ENCODE measurements around the gene CAMSAP2.

The CAMSAP2 gene

DNA sequence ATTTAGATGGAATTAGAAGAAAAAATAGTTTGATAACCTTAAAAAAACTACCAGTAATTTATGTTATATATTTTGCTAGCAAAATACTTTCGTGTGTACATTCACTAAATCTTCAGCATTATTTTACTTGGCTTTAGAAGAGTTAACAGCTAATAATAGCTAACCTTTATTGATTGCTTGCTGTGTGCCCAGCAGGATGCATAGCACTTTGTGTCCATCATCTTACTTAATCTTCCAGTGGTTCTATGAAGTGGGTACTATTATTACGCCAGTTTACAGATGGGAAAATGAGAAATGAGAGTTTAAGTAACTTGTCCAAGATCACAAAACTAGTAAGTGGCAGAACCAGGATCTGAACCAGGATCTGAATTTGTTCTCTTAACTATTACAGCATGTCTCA lies 92.4 kb downstream of the CAMSAP2 start:
- TF ChIP-seq POLR2A (IDR thresholded peaks at IDR 0.05; ENCODE audit: low read depth, low read length) = no peak
- FAIRE-seq (no peak), DNase-seq (ENCODE audit: insufficient read length, low spot score) (no peak)

DNA sequence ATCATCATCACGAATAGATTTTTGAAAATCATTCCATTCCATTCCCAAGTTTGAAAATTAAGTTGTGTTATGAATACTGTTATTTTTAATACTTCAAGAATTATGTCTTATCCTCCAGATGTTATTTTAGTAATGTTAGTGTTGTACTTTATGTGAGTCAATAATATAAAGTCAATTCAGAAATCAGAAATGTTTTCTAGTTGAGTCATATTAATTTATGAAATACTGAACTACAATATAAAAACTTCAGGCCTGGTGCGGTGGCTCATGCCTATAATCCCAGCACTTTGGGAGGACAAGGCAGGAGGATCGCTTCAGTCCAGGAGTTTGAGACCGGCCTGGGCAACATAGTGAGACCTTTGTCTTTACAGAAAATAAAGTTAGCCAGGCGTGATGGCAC lies 95.7 kb downstream of the CAMSAP2 start:
- DNase-seq (ENCODE audit: insufficient read length, low spot score) (no peak), FAIRE-seq (no peak)
- no peak for TF ChIP-seq POLR2A (IDR thresholded peaks at IDR 0.05; ENCODE audit: low read depth, low read length)

GRCh38 chr1:200836213-200836612 lies 97.5 kb downstream of the CAMSAP2 start:
- DNase-seq (ENCODE audit: insufficient read length, low spot score) (no peak), FAIRE-seq (no peak)
- TF ChIP-seq POLR2A (IDR thresholded peaks at IDR 0.05; ENCODE audit: low read depth, low read length) = no peak

- FAIRE-seq (no peak), DNase-seq (ENCODE audit: insufficient read length, low spot score) (no peak)
- TF ChIP-seq POLR2A (IDR thresholded peaks at IDR 0.05; ENCODE audit: low read depth, low read length) = no peak
Observed at GRCh38 chr1:200837931-200838571, 99.4 kb downstream of the CAMSAP2 start.

- peak; percentile 89 for FAIRE-seq
- no peak for DNase-seq (ENCODE audit: insufficient read length, low spot score)
- TF ChIP-seq POLR2A (IDR thresholded peaks at IDR 0.05; ENCODE audit: low read depth, low read length) = no peak
Observed at GRCh38 chr1:200838676-200839445, 100.2 kb downstream of the CAMSAP2 start.

DNA sequence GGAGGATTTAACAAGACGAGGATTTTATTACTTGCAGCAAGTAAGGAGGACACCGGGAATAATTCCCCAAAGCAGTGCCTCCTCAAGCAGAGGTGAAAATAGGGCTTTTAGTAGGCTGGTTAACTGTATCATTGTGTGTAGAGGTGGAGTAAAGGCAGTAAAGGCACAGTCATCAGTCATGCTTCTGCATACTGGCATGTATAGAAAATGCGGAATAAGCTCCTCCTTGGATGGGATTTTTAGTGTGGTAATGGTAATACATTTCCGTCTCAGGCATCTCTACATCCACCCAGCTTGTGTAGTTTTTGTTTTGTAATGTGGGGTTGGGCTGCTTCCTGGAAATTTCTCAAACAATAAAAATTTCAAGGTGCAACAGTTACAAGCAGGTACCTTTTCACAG lies 106.7 kb downstream of the CAMSAP2 start:
- TF ChIP-seq POLR2A (IDR thresholded peaks at IDR 0.05; ENCODE audit: low read depth, low read length) = no peak
- FAIRE-seq = peak; percentile 23
- DNase-seq (ENCODE audit: insufficient read length, low spot score) = no peak

DNA sequence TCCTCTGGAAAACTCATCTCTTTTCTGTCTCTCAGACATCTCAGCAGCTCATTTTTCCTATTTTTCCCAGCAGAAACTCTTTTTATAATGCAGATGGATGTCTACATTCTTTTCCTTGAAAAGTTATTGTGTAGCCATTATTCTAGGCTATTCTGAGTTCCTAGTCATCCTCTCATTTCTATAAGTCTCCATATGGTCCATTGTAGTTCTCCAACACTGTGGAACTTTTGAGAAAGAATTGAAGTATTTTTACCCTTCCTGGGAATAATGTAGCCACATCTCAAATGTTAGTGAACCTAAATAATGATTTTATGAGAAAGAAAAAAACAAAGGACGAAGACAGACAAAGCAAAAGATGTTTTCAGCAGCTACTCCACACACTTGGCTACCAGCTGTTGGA lies 107.7 kb downstream of the CAMSAP2 start:
- DNase-seq (ENCODE audit: insufficient read length, low spot score) (no peak), FAIRE-seq (peak; percentile 6)
- no peak for TF ChIP-seq POLR2A (IDR thresholded peaks at IDR 0.05; ENCODE audit: low read depth, low read length)

GRCh38 chr1:200849430-200849829 lies 110.7 kb downstream of the CAMSAP2 start:
- DNase-seq (ENCODE audit: insufficient read length, low spot score) (no peak), FAIRE-seq (no peak)
- no peak for TF ChIP-seq POLR2A (IDR thresholded peaks at IDR 0.05; ENCODE audit: low read depth, low read length)

DNA sequence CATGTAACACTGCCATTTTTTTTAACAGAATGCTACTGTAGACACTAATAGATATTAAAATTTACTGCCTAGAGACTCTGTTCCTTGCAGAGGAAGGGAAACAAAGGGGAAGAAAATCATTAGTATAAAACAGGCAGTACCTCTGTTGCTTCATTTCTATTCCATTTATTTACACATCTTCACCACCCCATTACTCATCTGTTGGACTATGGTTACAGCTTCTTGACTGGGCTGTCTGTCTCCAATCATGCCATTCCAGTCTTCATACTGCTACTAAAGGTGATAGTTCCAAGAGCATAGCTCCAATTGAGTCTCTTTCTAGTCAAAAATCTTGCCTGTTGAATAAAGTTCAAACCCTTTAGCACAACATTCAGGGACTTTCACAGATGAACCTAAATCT lies 111.9 kb downstream of the CAMSAP2 start:
- DNase-seq (ENCODE audit: insufficient read length, low spot score) (no peak), FAIRE-seq (no peak)
- TF ChIP-seq POLR2A (IDR thresholded peaks at IDR 0.05; ENCODE audit: low read depth, low read length) = no peak

DNA sequence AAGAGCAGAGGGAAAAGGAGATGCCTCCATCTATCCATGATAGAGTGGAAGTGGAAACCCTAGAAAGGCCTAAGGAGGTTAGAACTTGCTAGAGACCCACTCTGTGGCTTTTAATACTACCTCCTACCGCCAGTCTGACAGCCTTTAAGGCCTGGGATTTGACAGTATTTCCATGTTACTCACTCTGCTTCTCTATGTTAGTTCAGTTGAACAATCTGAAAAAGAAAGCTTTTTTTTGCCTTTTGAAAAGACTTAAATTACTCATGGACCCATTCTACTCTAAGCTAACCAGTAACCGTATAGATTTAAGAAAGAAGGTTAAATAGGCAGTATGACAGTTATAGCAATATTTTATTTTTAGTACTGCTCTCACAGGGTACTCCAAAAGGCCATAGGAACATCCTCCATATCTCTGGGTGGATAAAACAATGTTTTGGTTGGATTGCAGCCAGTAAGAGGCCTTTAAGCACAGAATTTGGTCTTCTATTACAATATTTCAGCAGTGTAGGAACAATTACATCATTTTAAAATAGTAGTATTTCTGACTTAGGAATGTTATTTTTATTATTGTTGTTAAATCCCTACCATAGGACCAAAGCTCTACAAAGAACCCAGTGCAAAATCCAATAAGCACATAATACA lies 118.1 kb downstream of the CAMSAP2 start:
- DNase-seq (ENCODE audit: insufficient read length, low spot score) = no peak
- no peak for TF ChIP-seq POLR2A (IDR thresholded peaks at IDR 0.05; ENCODE audit: low read depth, low read length)
- FAIRE-seq = no peak

- peak; percentile 15 for FAIRE-seq
- DNase-seq (ENCODE audit: insufficient read length, low spot score) = no peak
- TF ChIP-seq POLR2A (IDR thresholded peaks at IDR 0.05; ENCODE audit: low read depth, low read length) = no peak
Observed at GRCh38 chr1:200857804-200858203, 119.1 kb downstream of the CAMSAP2 start.

DNA sequence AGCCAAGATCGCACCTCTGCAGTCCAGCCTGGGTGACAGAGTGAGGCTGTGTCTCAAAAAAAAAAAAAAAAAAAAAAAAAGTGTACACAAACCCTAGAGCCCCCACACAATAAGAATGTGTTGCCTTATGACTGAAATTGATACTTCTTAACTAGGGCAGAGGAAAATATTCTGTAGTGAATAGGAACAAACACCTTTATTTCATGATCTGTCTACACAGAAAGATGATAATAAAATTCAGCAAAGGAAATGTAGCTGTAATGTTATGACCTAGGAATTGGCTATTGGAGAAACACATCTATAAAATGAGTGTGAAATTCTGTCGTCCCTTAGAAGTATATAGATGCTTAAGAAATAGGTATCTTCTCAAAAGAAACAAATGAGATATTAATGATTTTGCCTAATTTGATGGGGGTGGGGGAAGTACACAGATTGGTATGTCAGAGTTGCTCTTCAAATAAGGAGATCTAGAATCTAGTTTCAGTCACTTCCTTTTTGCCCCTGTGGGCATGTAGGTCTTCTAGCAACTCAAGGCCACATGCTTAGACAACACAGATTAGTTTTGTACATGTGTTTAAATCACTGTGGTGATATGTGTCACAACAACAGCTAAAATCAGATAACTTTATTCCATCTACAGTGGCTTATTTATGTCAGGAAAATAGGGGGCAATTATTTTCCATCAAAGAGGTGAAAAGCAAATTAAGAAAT lies 123.4 kb downstream of the CAMSAP2 start:
- FAIRE-seq = no peak
- DNase-seq (ENCODE audit: insufficient read length, low spot score) = no peak
- TF ChIP-seq POLR2A (IDR thresholded peaks at IDR 0.05; ENCODE audit: low read depth, low read length) = no peak

GRCh38 chr1:200862713-200863415 lies 124.2 kb downstream of the CAMSAP2 start:
- no peak for DNase-seq (ENCODE audit: insufficient read length, low spot score)
- no peak for FAIRE-seq
- TF ChIP-seq POLR2A (IDR thresholded peaks at IDR 0.05; ENCODE audit: low read depth, low read length) = no peak

Data from H54 (cell line).